Hypothalamus (tissue), 51 donors: ENCODE data around the gene TNFRSF9.
"Not testable (repeated sequence)": the region's sequence is repeated elsewhere in the genome, so short reads cannot be mapped to it uniquely, and the experiment has no call there.

Experiments
- DNase-seq, 51 donors: peaks; one replicate each; lab custom pipeline; 2025; lab: John Stamatoyannopoulos, UW

TNFRSF9 gene

GRCh38 chr1:7940745-7941436 is at the start of gene TNFRSF9:
TSS of gene TNFRSF9 (minus strand) at chr1:7940839. CDS start at chr1:7939994, 845 bp downstream.
- DNase-seq = no peak

- DNase-seq = no peak
These were observed 49.3 kb upstream of the TNFRSF9 start for GRCh38 chr1:7989762-7990428.

DNA sequence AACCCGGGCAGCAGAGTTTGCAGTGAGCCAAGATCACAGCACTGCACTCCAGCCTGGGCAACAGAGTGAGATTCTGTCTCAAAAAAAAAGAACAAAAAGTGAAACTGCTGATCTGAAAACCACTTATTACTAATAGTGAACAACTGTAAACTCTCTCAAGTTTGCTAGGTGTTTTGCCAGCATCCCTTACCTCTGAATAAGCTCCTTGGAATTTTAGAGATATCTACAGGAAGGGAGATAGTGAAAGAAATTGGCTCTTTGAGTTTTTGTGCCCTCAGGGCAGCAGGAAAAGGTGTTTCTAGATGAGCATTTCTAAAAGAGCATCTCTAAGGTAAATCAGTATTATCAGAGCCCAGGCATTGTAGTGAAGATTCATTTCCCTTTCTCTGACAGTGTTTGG is 47.9 kb upstream of the TNFRSF9 start:
- DNase-seq = no peak

GRCh38 chr1:7987528-7987927 is 46.9 kb upstream of the TNFRSF9 start:
- DNase-seq = no peak

- no peak for DNase-seq
These were observed 45.4 kb upstream of the TNFRSF9 start for GRCh38 chr1:7985851-7986612.

- DNase-seq = no peak
These were observed 44.2 kb upstream of the TNFRSF9 start for GRCh38 chr1:7984811-7985210.

DNA sequence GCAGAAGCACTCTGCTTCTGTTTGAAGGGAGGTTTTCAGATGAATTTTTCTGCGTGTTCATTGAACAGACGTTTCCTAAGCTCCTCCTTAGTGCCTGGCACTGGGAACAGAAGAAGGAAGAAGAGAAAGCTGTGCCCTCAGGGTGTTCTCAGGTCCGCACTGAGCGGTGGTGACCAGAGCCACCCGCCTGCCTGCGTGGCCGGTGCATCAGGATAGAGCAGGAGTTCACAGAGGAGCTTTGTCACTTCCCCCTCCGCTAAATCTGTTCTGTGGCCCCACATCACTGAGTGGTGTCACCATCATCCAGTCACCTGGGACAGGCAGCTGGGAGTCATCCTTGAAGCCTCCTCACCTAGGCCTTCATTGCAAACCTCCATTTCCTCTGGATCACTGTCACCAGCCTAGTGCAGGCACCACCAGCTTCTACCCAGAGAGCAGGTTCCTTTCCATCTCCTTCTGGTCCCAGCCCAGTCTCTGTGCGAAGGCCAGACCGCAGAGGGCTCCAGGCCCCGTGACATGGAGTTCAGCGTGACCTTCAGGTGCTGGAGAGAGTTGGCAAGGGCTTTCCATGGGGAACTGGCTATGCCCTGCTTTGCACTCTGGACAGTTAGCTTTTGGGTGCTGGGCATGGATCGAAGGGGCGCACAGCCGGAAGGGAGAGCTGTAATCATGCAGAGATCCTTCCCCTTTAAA is 42.6 kb upstream of the TNFRSF9 start:
- no peak for DNase-seq

DNA sequence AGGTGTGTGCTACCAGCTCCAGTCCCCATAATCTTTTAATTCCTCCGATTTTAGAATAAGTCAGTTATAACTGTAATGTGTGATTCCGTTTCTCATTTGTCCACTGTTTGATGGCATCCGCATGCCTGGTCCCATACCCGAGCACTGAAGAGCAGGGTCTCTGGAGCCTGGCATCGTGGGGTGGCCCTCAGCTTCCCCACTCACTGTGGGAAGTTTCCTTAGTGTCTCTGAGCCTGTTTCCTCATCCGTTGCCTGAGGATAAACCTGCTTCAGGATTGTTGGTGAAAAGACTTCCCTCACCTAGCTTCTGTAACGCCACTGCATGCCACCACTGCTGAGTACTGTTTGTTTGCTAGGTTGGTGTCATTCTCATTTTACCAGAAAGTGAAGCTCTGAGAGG is 40.3 kb upstream of the TNFRSF9 start:
- no peak for DNase-seq

GRCh38 chr1:7975212-7975865 is 34.7 kb upstream of the TNFRSF9 start:
- peak in 42 of 51 donors; percentile 4 to 69 (median 33) for DNase-seq

GRCh38 chr1:7973086-7973485 is 32.4 kb upstream of the TNFRSF9 start:
- no peak for DNase-seq

DNA sequence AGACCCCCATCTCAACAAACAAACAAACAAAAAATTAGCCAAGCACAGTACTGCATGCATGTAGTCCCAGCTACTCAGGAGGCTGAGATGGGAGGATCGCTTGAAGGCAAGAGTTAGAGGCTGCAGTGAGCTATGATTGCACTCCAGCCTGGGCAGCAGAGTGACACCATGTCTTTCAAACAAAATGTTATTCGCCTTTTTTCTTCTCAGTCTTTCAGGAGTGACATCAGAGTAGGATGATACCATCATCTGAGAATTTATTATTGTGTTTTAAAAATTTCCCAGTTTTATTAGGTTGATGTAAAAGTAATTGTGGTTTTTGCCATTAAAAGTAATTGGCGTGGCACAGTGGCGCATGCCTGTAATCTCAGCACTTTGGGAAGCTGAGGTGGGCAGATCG is 31.6 kb upstream of the TNFRSF9 start:
- DNase-seq = no peak

DNA sequence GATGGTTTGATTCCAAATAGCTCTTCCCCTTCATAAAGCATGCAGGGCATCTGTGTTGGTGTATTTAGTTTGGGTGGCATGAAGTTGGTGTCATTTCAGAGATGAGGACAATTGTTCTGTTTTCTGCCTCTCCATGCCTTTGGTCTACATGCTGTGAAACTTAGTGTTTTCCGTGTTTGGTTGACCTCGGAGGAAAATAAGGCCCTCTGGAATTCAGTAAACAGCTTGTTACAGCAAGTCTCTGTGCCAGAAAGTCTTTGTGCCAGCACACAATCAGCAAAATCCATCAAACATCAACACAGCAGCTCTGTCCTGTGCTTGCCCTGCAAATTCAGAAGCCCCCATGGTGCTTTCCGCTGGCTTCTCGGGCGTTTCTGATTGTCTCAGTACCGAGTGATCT is 30.4 kb upstream of the TNFRSF9 start:
- DNase-seq = no peak

- DNase-seq = no peak
These were observed 29.6 kb upstream of the TNFRSF9 start for GRCh38 chr1:7970246-7970645.

DNA sequence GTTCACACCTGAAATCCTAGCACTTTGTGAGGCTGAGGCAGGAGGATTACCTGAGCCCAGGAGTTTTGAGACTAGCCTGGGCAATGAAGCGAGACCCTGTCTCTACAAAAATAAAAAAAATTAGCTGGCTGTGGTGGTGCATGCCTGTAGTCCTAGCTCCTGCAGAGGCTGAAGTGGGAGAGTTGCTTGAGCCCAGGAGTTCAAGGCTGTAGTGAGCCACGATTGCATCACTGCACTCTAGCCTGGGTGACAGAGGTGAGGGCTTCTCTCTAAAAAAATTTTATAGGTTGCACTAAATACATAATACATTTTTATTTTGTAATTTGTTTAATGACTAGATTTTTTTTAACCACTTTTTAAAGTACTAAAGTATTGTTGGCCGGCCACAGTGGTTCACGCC is 27.0 kb upstream of the TNFRSF9 start:
- no peak for DNase-seq

- no peak for DNase-seq
These were observed 26.6 kb upstream of the TNFRSF9 start for GRCh38 chr1:7967196-7967595.

DNA sequence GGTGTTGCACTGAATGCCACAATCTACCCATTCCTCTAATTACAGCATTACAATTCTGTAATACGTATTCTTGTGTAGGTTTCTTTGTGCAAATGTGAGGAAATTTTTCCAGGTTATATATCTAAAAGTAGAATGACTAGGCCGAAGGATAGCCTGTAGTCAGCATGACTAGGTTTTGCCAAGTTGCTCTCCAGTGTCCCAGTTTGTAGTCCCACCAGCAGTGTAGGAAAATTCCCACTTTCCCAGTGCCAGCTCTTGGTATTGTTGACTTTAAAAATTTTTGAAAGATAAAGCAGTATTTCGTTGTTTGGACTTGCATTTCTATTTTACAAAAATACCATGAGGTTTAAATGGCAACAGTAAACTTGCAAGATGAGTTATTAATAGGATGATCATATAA is 23.8 kb upstream of the TNFRSF9 start:
- DNase-seq = no peak

DNA sequence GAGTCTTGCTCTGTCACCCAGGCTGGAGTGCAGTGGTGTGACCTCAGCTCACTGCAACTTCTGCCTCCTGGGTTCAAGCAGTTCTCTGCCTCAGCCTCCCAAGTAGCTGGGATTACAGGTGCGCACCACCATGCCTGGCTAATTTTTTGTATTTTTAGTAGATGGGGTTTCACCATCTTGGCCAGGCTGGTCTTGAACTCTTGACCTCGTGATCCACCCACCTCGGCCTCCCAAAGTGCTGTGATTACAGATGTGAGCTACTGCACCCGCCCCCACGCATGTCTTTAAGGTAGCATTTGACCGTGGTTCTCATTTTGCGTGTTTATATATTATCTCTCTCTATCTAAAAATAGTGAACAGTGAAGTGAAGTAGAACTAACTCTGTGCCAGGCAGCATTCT is 23.2 kb upstream of the TNFRSF9 start:
- not testable (repeated sequence) for DNase-seq

GRCh38 chr1:7963378-7963730 is 22.7 kb upstream of the TNFRSF9 start:
- not testable (repeated sequence) for DNase-seq

- DNase-seq = no peak
These were observed 22.2 kb upstream of the TNFRSF9 start for GRCh38 chr1:7962636-7963377.

DNA sequence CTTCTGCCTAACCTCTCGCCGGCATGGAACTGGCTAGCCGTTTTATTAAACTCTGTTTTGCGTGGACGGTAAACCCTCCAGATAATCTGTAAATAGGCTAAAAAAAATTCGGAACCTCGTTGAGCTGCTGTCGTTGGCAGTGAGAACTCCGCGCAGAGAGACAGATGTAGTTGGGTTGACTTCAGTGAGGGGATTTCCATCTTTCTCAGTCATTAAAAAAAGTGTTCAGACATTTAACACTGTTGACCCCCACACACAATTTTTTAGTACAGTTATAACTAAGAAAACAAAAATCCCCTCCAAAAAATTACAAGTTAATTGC is 21.3 kb upstream of the TNFRSF9 start:
- DNase-seq = no peak
